Endothelial cell of umbilical vein (primary cell): Measurements from ENCODE around the gene DLEC1. TPM values are rescaled to one million over a fixed set of nuclear protein-coding genes. Genes with fewer than 3 reads are reported as not detected.

Experiments used
- BruUV-seq: library from RNA; stranded (reverse); fragments of 400-500 nt; replicated peaks from 2 replicates; lab custom pipeline; 2021; lab: Mats Ljungman, UMichigan
- CTCF ChIA-PET: fragments of 300-600, 350-600 bp; sonication (Branson Sonifier 250); formaldehyde crosslinking; loops from one replicate; lab custom pipeline; 2021; ENCODE audit warnings: antibody characterized with exemption, inconsistent platforms; lab: Charles Lee
- POLR2A ChIA-PET: fragments of 300-600, 350-600 bp; sonication (Branson Sonifier 250); formaldehyde crosslinking; loops from one replicate; lab custom pipeline; 2021; ENCODE audit warnings: antibody characterized with exemption, inconsistent platforms; lab: Charles Lee
- DNase-seq: peaks from one replicate; pipeline ENCODE4 v3.0.0-alpha.2; 2011; ENCODE audit warnings: low read depth, low spot score
- FAIRE-seq: peaks from 2 replicates; lab custom pipeline; 2011; peaks lifted over from hg19 to GRCh38; lab: Jason Lieb, UNC
- H2AFZ ChIP-seq: 2 replicates; pipeline ENCODE4 v1.6.0; 2012; ENCODE audit warnings: low read depth, low read length, control low read depth, inconsistent platforms
- H3K27ac ChIP-seq: 2 replicates; pipeline ENCODE4 v1.5.1; 2011; ENCODE audit warnings: low read depth, mild to moderate bottlenecking, control low read depth, low read length, moderate library complexity; ENCODE audit not compliant: insufficient read depth
- H3K27me3 ChIP-seq, 2 experiments: 2 replicates each; pipeline versions ENCODE4 v1.6.0 to v1.6.1; 2011; ENCODE audit warnings: low read length in 2 of 2, mixed read lengths in 1 of 2; ENCODE audit not compliant: control insufficient read depth in 2 of 2, insufficient read depth in 2 of 2
- H3K36me3 ChIP-seq, 2 experiments: 2 replicates in 1 of 2; 3 replicates in 1 of 2; pipeline ENCODE4 v1.5.1; 2011; ENCODE audit warnings: low read length in 2 of 2, mild to moderate bottlenecking in 1 of 2, moderate library complexity in 1 of 2; ENCODE audit not compliant: control insufficient read depth in 2 of 2, insufficient read depth in 2 of 2; ENCODE audit errors: extremely low read depth in 1 of 2
- H3K4me1 ChIP-seq: 3 replicates; pipeline ENCODE4 v1.5.1; 2011; ENCODE audit warnings: mild to moderate bottlenecking, low read length; ENCODE audit not compliant: control insufficient read depth, insufficient read depth; ENCODE audit errors: extremely low read depth
- H3K4me2 ChIP-seq: 2 replicates; pipeline ENCODE4 v1.6.1; 2011; ENCODE audit warnings: low read length, control low read depth, mixed read lengths; ENCODE audit not compliant: insufficient read depth
- H3K4me3 ChIP-seq, 3 experiments: fragments of 200-600 bp in 1 of 3; sonication (generic), shearing (Covaris generic) in 1 of 3; replicated peaks in 1 of 3; 2 replicates each; pipeline ENCODE4 v1.5.1; 2011 to 2016; ENCODE audit warnings: control low read depth in 3 of 3, low read length in 3 of 3, mild to moderate bottlenecking in 2 of 3, inconsistent platforms in 1 of 3, low read depth in 1 of 3, moderate library complexity in 1 of 3; ENCODE audit not compliant: insufficient read depth in 1 of 3
- H3K79me2 ChIP-seq: 2 replicates; pipeline ENCODE4 v1.6.0; 2012; ENCODE audit warnings: low read length, inconsistent platforms; ENCODE audit not compliant: control insufficient read depth, insufficient read depth
- H3K9ac ChIP-seq: replicated peaks from 2 replicates; pipeline ENCODE3; 2011; ENCODE audit warnings: low read length, control low read depth; ENCODE audit not compliant: insufficient read depth; ENCODE audit errors: extremely low read depth
- H3K9me1 ChIP-seq: replicated peaks from 3 replicates; pipeline ENCODE4 v1.6.0; 2011; ENCODE audit warnings: mild to moderate bottlenecking, low read length; ENCODE audit not compliant: control insufficient read depth, insufficient read depth; ENCODE audit errors: extremely low read depth
- H3K9me3 ChIP-seq: replicated peaks from 2 replicates; pipeline ENCODE4 v1.5.1; 2012; ENCODE audit warnings: low read length, inconsistent platforms; ENCODE audit not compliant: control insufficient read depth, insufficient read depth
- H4K20me1 ChIP-seq: replicated peaks from 2 replicates; pipeline ENCODE3; 2011; ENCODE audit warnings: mild to moderate bottlenecking, low read length; ENCODE audit not compliant: control insufficient read depth, insufficient read depth; ENCODE audit errors: extremely low read depth
- EZH2 ChIP-seq: IDR thresholded peaks from 2 replicates; pipeline ENCODE4 v1.6.1; 2012; ENCODE audit warnings: borderline replicate concordance, low read depth, mild to moderate bottlenecking, moderate library complexity, low read length, inconsistent platforms; ENCODE audit not compliant: severe bottlenecking
- FOS ChIP-seq: IDR thresholded peaks from 2 replicates; pipeline ENCODE4 v1.6.1; 2011; ENCODE audit warnings: mild to moderate bottlenecking, low read length, moderate library complexity, borderline replicate concordance; ENCODE audit not compliant: insufficient read depth
- GATA2 ChIP-seq: IDR thresholded peaks from 2 replicates; pipeline ENCODE4 v1.7.0; 2011; ENCODE audit warnings: low read depth, mild to moderate bottlenecking, moderate library complexity, mixed read lengths, low read length; ENCODE audit not compliant: insufficient read length, insufficient read depth
- JUN ChIP-seq: IDR thresholded peaks from 2 replicates; pipeline ENCODE4 v1.6.1; 2011; ENCODE audit warnings: borderline replicate concordance, low read depth; ENCODE audit not compliant: insufficient read length, insufficient read depth
- MYC ChIP-seq: IDR thresholded peaks from one replicate; pipeline ENCODE4 v1.6.1; 2011; ENCODE audit warnings: mild to moderate bottlenecking, low read depth, low read length
- POLR2A ChIP-seq: IDR thresholded peaks from 2 replicates; pipeline ENCODE4 v1.6.1; 2012; ENCODE audit warnings: low read depth, mild to moderate bottlenecking, control low read depth, low read length
- POLR2AphosphoS5 ChIP-seq: IDR thresholded peaks from 2 replicates; pipeline ENCODE4 v1.6.1; 2012; ENCODE audit warnings: low read depth, mild to moderate bottlenecking, control low read depth, low read length, moderate library complexity; ENCODE audit not compliant: insufficient read depth
- dilution Hi-C: fragments of 300-500 bp; cut with MboI; formaldehyde crosslinking; loops from one replicate; pipeline ENCODE4 v1.15.0; 2019; ENCODE audit warnings: low sequenced_read_pairs; ENCODE audit not compliant: extremely low pct_ligation_motif_present
- intact Hi-C: fragments of 100-400 bp; cut with micrococcal nuclease; formaldehyde crosslinking; loops from one replicate; pipeline ENCODE4 v1.10.0; 2022
- polyA plus RNA-seq, 4 experiments: library from polyadenylated mRNA; depleted of rRNA in 3 of 4; stranded (reverse) in 3 of 4; unstranded in 1 of 4; fragments of >200 nt; gene quantifications; 2 replicates each; pipeline versions ENCODE4 v1.2.1 to v1.2.3, GENCODE V29; 2011 to 2012; ENCODE audit warnings: missing spikeins in 1 of 4
- total RNA-seq: library from RNA; stranded (reverse); gene quantifications from 2 replicates; pipeline ENCODE4 v1.2.3, GENCODE V29; 2021
- TF ChIP-seq, protein P1 (sequence below), 2 donors: IDR thresholded peaks; 1 replicate in 1 of 2; 2 replicates in 1 of 2; pipeline ENCODE4 v1.5.1; 2011; ENCODE audit warnings: low read length in 2 of 2, mild to moderate bottlenecking in 2 of 2, moderate library complexity in 2 of 2, control low read depth in 1 of 2, inconsistent platforms in 1 of 2, low read depth in 1 of 2; ENCODE audit not compliant: insufficient read depth in 1 of 2; ENCODE audit errors: extremely low read depth in 1 of 2
- TF ChIP-seq, protein P2 (sequence below): IDR thresholded peaks from 2 replicates; pipeline ENCODE4 v1.6.1; 2011; ENCODE audit not compliant: insufficient read depth, insufficient read length

DLEC1 gene
- total and polyA plus RNA-seq, 2 donors (not counting 3 experiments of a cell fraction or from before 2014, with no cell fraction given) = not detected

DNA sequence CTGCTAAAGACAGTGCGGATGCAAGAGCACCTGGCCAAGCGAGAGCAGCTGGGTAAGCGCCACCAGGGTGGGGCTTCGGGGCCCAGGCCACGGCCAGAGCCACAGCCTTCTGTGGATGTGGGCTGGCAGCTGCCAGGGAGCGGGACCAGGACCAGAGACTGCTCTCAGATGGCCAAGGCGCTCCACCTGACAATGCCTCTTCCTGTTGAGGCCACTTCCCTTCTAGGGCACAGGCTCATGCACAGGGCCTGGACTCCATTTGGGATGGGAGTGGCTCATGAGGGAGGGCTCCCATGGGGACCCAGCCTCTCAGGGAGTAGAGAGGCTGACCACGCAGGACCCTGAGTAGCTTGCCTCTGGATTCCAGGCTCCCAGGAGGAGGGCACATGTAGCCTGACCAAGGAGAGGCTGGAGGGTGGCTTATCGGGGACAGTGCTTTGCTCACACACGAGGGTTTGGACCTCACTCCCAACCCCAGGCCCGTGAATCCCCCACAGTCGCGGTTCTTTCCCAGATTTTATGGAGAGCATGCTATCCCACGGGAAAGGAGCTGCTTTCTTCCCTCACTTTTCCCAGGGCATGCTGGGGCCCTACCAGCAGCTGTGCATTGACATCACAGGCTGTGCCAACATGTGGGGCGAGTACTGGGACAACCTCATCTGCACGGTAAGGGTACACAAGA is 72.8 kb downstream of the DLEC1 start:
- no peaks in the 10 kb centered on the region for H3K9me1 ChIP-seq
- no peak overlapping the region for H3K4me2 ChIP-seq
- ChIA-PET POLR2A (no interaction called here), CTCF (interaction anchor here (0.9 kb wide), 1 partner anchor 9 kb away, joined by 3 read pairs; no protein-coding TSS in a partner anchor)
- no peak overlapping the region for H3K9ac ChIP-seq
- DNase-seq (no peak), FAIRE-seq (no peak)
- BruUV-seq = no TSS peak
- no peaks in the 10 kb centered on the region for H3K27me3 ChIP-seq
- intact Hi-C loops (no loop called here), dilution Hi-C loops (no loop called here)
- H3K4me1 ChIP-seq = no peaks in the 10 kb centered on the region
- no peak overlapping the region for H3K27ac ChIP-seq
- no peaks in the 10 kb centered on the region for H3K36me3 ChIP-seq
- no peaks in the 10 kb centered on the region for H3K79me2 ChIP-seq
- TF ChIP-seq FOS (no peak), GATA2 (no peak), POLR2AphosphoS5 (no peak), EZH2 (no peak), POLR2A (no peak), MYC (no peak), JUN (no peak)
- TF ChIP-seq, protein P1, sequence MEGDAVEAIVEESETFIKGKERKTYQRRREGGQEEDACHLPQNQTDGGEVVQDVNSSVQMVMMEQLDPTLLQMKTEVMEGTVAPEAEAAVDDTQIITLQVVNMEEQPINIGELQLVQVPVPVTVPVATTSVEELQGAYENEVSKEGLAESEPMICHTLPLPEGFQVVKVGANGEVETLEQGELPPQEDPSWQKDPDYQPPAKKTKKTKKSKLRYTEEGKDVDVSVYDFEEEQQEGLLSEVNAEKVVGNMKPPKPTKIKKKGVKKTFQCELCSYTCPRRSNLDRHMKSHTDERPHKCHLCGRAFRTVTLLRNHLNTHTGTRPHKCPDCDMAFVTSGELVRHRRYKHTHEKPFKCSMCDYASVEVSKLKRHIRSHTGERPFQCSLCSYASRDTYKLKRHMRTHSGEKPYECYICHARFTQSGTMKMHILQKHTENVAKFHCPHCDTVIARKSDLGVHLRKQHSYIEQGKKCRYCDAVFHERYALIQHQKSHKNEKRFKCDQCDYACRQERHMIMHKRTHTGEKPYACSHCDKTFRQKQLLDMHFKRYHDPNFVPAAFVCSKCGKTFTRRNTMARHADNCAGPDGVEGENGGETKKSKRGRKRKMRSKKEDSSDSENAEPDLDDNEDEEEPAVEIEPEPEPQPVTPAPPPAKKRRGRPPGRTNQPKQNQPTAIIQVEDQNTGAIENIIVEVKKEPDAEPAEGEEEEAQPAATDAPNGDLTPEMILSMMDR (IDR thresholded peaks at IDR 0.05; ENCODE audit: extremely low read depth in 1 of 2, insufficient read depth in 1 of 2, low read depth in 1 of 2, low read length in 2 of 2) = no peak
- TF ChIP-seq, protein P2, sequence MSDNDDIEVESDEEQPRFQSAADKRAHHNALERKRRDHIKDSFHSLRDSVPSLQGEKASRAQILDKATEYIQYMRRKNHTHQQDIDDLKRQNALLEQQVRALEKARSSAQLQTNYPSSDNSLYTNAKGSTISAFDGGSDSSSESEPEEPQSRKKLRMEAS = no peak
- no peaks in the 10 kb centered on the region for H4K20me1 ChIP-seq
- H2AFZ ChIP-seq = no peak overlapping the region
- no peaks in the 10 kb centered on the region for H3K9me3 ChIP-seq
- no peak overlapping the region for H3K4me3 ChIP-seq
